ENCODE data around the gene ACADSB.

The ACADSB gene

DNA sequence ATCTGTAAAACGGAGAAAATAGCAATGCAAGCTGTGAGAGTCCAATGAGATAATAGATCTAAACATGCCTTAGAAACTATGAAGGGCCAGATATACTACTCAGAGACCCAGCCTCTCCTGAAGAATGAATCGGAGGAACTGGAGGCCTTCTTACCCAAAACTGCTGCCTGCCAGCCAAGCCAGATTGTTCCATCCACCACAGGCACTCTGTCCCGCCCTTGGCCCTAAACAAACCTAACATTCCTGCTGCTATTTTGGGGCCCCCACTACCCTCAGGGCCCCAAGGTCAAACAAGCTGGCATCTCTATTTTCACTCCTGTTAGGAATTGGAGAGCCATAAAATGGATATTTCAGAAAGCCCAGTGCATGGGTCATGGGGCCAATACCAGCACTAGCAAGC lies 79.0 kb downstream of the ACADSB start:
- H3K9ac ChIP-seq (ENCODE audit: low read length in 5 of 5), result no peak overlapping the region
- H3K9me3 ChIP-seq (ENCODE audit: control insufficient read depth in 5 of 5, low read length in 5 of 5), result no peaks in the 10 kb centered on the region
- no peaks in the 10 kb centered on the region for H3K36me3 ChIP-seq (ENCODE audit: control insufficient read depth in 5 of 5, insufficient read depth in 5 of 5, low read length in 5 of 5)
- no peaks in the 10 kb centered on the region for H3K4me1 ChIP-seq (ENCODE audit: control insufficient read depth in 5 of 5, insufficient read depth in 5 of 5, low read length in 5 of 5)
- H3K4me3 ChIP-seq (ENCODE audit: low read depth in 1 of 5, low read length in 5 of 5), result no peak overlapping the region
- H3K27ac ChIP-seq (ENCODE audit: low read depth, low read length), result no peak overlapping the region
- peaks cover 0 to 5% (median under 1%) of the 10 kb centered on the region in 5 donors for H3K27me3 ChIP-seq (ENCODE audit: control insufficient read depth in 5 of 5, insufficient read depth in 4 of 5, low read length in 5 of 5)

DNA sequence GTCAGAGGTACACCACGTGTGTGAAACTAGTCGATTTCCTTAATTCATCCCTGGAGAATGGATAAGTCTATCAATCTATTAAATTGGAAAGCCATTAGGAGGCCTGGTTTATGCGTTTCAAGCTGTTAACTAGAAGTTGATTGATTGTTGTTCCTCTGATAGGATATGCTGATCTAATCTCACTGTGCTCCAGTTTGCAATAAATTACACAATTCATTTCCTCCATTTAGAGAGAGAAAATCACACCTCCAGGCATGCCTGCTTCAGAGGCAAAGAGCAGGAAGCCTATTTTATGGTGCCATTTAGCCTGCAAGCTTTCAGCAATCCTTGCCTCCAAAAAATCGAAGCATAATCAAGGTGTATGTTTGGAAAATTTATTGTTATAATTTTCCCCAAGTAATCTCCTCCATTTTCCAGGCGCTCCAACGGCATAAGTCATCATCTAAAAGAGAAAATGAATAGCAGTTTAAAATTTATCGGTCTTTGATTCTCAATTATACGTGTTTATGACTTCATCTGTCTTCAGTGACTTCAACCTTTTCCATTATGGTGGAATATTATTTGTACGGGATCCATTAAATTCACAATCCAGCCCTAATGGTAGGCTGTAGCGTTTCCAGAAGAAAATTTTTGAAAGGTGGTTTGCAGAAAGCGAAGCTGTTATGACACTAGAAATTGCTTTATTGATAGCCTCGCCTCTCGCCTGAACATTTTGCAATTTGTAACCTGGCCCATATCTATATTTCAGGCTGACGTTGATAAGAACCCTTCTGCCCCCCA lies 84.0 kb downstream of the ACADSB start:
- H3K9ac ChIP-seq (ENCODE audit: low read length in 5 of 5), result no peak overlapping the region
- H3K9me3 ChIP-seq (ENCODE audit: control insufficient read depth in 5 of 5, low read length in 5 of 5), result no peaks in the 10 kb centered on the region
- H3K27me3 ChIP-seq (ENCODE audit: control insufficient read depth in 5 of 5, insufficient read depth in 4 of 5, low read length in 5 of 5), result peaks cover 0 to 6% (median 2%) of the 10 kb centered on the region in 5 donors
- H3K4me1 ChIP-seq (ENCODE audit: control insufficient read depth in 5 of 5, insufficient read depth in 5 of 5, low read length in 5 of 5), result no peaks in the 10 kb centered on the region
- no peak overlapping the region for H3K4me3 ChIP-seq (ENCODE audit: low read depth in 1 of 5, low read length in 5 of 5)
- no peak overlapping the region for H3K27ac ChIP-seq (ENCODE audit: low read depth, low read length)
- no peaks in the 10 kb centered on the region for H3K36me3 ChIP-seq (ENCODE audit: control insufficient read depth in 5 of 5, insufficient read depth in 5 of 5, low read length in 5 of 5)

GRCh38 chr10:123093489-123093888 lies 84.7 kb downstream of the ACADSB start:
- Histone ChIP-seq H3K27me3 (ENCODE audit: control insufficient read depth in 5 of 5, insufficient read depth in 4 of 5, low read length in 5 of 5) (peaks cover 0 to 10% (median 3%) of the 10 kb centered on the region in 5 donors), H3K4me1 (ENCODE audit: control insufficient read depth in 5 of 5, insufficient read depth in 5 of 5, low read length in 5 of 5) (no peaks in the 10 kb centered on the region), H3K9me3 (ENCODE audit: control insufficient read depth in 5 of 5, low read length in 5 of 5) (no peaks in the 10 kb centered on the region), H3K4me3 (ENCODE audit: low read depth in 1 of 5, low read length in 5 of 5) (no peak overlapping the region), H3K27ac (ENCODE audit: low read depth, low read length) (no peak overlapping the region), H3K9ac (ENCODE audit: low read length in 5 of 5) (no peak overlapping the region), H3K36me3 (ENCODE audit: control insufficient read depth in 5 of 5, insufficient read depth in 5 of 5, low read length in 5 of 5) (no peaks in the 10 kb centered on the region)

DNA sequence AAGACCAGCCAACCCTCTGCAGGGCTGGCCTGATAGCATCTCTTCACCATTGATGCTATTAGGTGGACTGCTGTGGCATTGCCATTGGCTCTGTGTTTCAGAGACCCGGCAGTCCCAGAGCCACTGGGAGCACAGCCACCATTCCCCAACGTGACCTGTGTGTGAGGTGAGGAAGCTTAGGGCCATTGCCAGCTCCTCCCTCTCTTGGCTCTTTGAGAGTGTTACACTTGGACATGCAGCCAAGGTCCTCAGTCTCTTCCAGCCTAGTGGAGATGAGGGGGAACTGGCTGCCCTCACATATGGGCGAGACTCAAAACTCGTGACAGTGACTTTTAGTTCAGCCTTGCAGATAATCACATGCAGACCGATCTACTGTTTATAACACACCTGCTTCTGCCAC lies 87.6 kb downstream of the ACADSB start:
- Histone ChIP-seq H3K9me3 (ENCODE audit: control insufficient read depth in 5 of 5, low read length in 5 of 5) (no peaks in the 10 kb centered on the region), H3K27ac (ENCODE audit: low read depth, low read length) (no peak overlapping the region), H3K4me3 (ENCODE audit: low read depth in 1 of 5, low read length in 5 of 5) (no peak overlapping the region), H3K36me3 (ENCODE audit: control insufficient read depth in 5 of 5, insufficient read depth in 5 of 5, low read length in 5 of 5) (no peaks in the 10 kb centered on the region), H3K9ac (ENCODE audit: low read length in 5 of 5) (no peak overlapping the region), H3K4me1 (ENCODE audit: control insufficient read depth in 5 of 5, insufficient read depth in 5 of 5, low read length in 5 of 5) (no peaks in the 10 kb centered on the region), H3K27me3 (ENCODE audit: control insufficient read depth in 5 of 5, insufficient read depth in 4 of 5, low read length in 5 of 5) (peaks cover 0 to 10% (median 3%) of the 10 kb centered on the region in 5 donors)

- H3K4me1 ChIP-seq (ENCODE audit: control insufficient read depth in 5 of 5, insufficient read depth in 5 of 5, low read length in 5 of 5), result no peaks in the 10 kb centered on the region
- no peaks in the 10 kb centered on the region for H3K36me3 ChIP-seq (ENCODE audit: control insufficient read depth in 5 of 5, insufficient read depth in 5 of 5, low read length in 5 of 5)
- no peak overlapping the region for H3K4me3 ChIP-seq (ENCODE audit: low read depth in 1 of 5, low read length in 5 of 5)
- H3K27me3 ChIP-seq (ENCODE audit: control insufficient read depth in 5 of 5, insufficient read depth in 4 of 5, low read length in 5 of 5), result peaks cover 0 to 10% (median 3%) of the 10 kb centered on the region in 5 donors
- H3K9ac ChIP-seq (ENCODE audit: low read length in 5 of 5), result no peak overlapping the region
- H3K27ac ChIP-seq (ENCODE audit: low read depth, low read length), result no peak overlapping the region
- no peaks in the 10 kb centered on the region for H3K9me3 ChIP-seq (ENCODE audit: control insufficient read depth in 5 of 5, low read length in 5 of 5)
Measured at GRCh38 chr10:123097039-123097438, 88.2 kb downstream of the ACADSB start.

- H3K27ac ChIP-seq (ENCODE audit: low read depth, low read length), result no peak overlapping the region
- no peaks in the 10 kb centered on the region for H3K9me3 ChIP-seq (ENCODE audit: control insufficient read depth in 5 of 5, low read length in 5 of 5)
- no peak overlapping the region for H3K9ac ChIP-seq (ENCODE audit: low read length in 5 of 5)
- no peaks in the 10 kb centered on the region for H3K36me3 ChIP-seq (ENCODE audit: control insufficient read depth in 5 of 5, insufficient read depth in 5 of 5, low read length in 5 of 5)
- H3K4me3 ChIP-seq (ENCODE audit: low read depth in 1 of 5, low read length in 5 of 5), result no peak overlapping the region
- H3K27me3 ChIP-seq (ENCODE audit: control insufficient read depth in 5 of 5, insufficient read depth in 4 of 5, low read length in 5 of 5), result peaks cover 0 to 11% (median 6%) of the 10 kb centered on the region in 5 donors
- no peaks in the 10 kb centered on the region for H3K4me1 ChIP-seq (ENCODE audit: control insufficient read depth in 5 of 5, insufficient read depth in 5 of 5, low read length in 5 of 5)
Measured at GRCh38 chr10:123100030-123100762, 91.4 kb downstream of the ACADSB start.

- no peaks in the 10 kb centered on the region for H3K36me3 ChIP-seq (ENCODE audit: control insufficient read depth in 5 of 5, insufficient read depth in 5 of 5, low read length in 5 of 5)
- no peak overlapping the region for H3K4me3 ChIP-seq (ENCODE audit: low read depth in 1 of 5, low read length in 5 of 5)
- H3K9ac ChIP-seq (ENCODE audit: low read length in 5 of 5), result no peak overlapping the region
- peaks cover 0 to 11% (median 7%) of the 10 kb centered on the region in 5 donors for H3K27me3 ChIP-seq (ENCODE audit: control insufficient read depth in 5 of 5, insufficient read depth in 4 of 5, low read length in 5 of 5)
- H3K9me3 ChIP-seq (ENCODE audit: control insufficient read depth in 5 of 5, low read length in 5 of 5), result no peaks in the 10 kb centered on the region
- no peak overlapping the region for H3K27ac ChIP-seq (ENCODE audit: low read depth, low read length)
- no peaks in the 10 kb centered on the region for H3K4me1 ChIP-seq (ENCODE audit: control insufficient read depth in 5 of 5, insufficient read depth in 5 of 5, low read length in 5 of 5)
Measured at GRCh38 chr10:123101872-123102271, 93.1 kb downstream of the ACADSB start.

GRCh38 chr10:123102673-123103072 lies 93.9 kb downstream of the ACADSB start:
- H3K9ac ChIP-seq (ENCODE audit: low read length in 5 of 5), result no peak overlapping the region

GRCh38 chr10:123103944-123104343 lies 95.1 kb downstream of the ACADSB start:
- H3K27me3 ChIP-seq (ENCODE audit: control insufficient read depth in 5 of 5, insufficient read depth in 4 of 5, low read length in 5 of 5), result peaks cover 0 to 8% (median 2%) of the 10 kb centered on the region in 5 donors
- H3K27ac ChIP-seq (ENCODE audit: low read depth, low read length), result no peak overlapping the region
- no peaks in the 10 kb centered on the region for H3K9me3 ChIP-seq (ENCODE audit: control insufficient read depth in 5 of 5, low read length in 5 of 5)
- no peak overlapping the region for H3K4me3 ChIP-seq (ENCODE audit: low read depth in 1 of 5, low read length in 5 of 5)
- H3K4me1 ChIP-seq (ENCODE audit: control insufficient read depth in 5 of 5, insufficient read depth in 5 of 5, low read length in 5 of 5), result no peaks in the 10 kb centered on the region
- H3K36me3 ChIP-seq (ENCODE audit: control insufficient read depth in 5 of 5, insufficient read depth in 5 of 5, low read length in 5 of 5), result no peaks in the 10 kb centered on the region
- no peak overlapping the region for H3K9ac ChIP-seq (ENCODE audit: low read length in 5 of 5)

More at GRCh38 chr10:123102673-123103072, 93.9 kb downstream of the ACADSB start:
- no peak overlapping the region for H3K27ac ChIP-seq (ENCODE audit: low read depth, low read length)
- no peak overlapping the region for H3K4me3 ChIP-seq (ENCODE audit: low read depth in 1 of 5, low read length in 5 of 5)
- no peaks in the 10 kb centered on the region for H3K9me3 ChIP-seq (ENCODE audit: control insufficient read depth in 5 of 5, low read length in 5 of 5)
- no peaks in the 10 kb centered on the region for H3K4me1 ChIP-seq (ENCODE audit: control insufficient read depth in 5 of 5, insufficient read depth in 5 of 5, low read length in 5 of 5)
- no peaks in the 10 kb centered on the region for H3K36me3 ChIP-seq (ENCODE audit: control insufficient read depth in 5 of 5, insufficient read depth in 5 of 5, low read length in 5 of 5)
- peaks cover 0 to 8% (median 7%) of the 10 kb centered on the region in 5 donors for H3K27me3 ChIP-seq (ENCODE audit: control insufficient read depth in 5 of 5, insufficient read depth in 4 of 5, low read length in 5 of 5)
